IPS-15b (cell line): ENCODE results near the gene TOR1A.

Source experiments
- H3K27me3 ChIP-seq: one replicate; pipeline ENCODE4 v1.6.1; 2013; ENCODE audit warnings: low read length; ENCODE audit not compliant: control insufficient read depth, insufficient read depth
- H3K36me3 ChIP-seq: one replicate; pipeline ENCODE4 v1.6.1; 2013; ENCODE audit warnings: low read length; ENCODE audit not compliant: control insufficient read depth, insufficient read depth
- H3K4me1 ChIP-seq: one replicate; pipeline ENCODE4 v1.6.1; 2013; ENCODE audit warnings: mild to moderate bottlenecking, low read length; ENCODE audit not compliant: control insufficient read depth, insufficient read depth
- H3K4me3 ChIP-seq: one replicate; pipeline ENCODE4 v1.5.1; 2013; ENCODE audit warnings: low read depth, low read length
- H3K9ac ChIP-seq: one replicate; pipeline ENCODE4 v1.6.1; 2013; ENCODE audit warnings: low read depth, mild to moderate bottlenecking, low read length
- H3K9me3 ChIP-seq: one replicate; pipeline ENCODE4 v1.6.1; 2013; ENCODE audit warnings: mild to moderate bottlenecking, low read length; ENCODE audit not compliant: control insufficient read depth, insufficient read depth

The TOR1A gene, protein sequence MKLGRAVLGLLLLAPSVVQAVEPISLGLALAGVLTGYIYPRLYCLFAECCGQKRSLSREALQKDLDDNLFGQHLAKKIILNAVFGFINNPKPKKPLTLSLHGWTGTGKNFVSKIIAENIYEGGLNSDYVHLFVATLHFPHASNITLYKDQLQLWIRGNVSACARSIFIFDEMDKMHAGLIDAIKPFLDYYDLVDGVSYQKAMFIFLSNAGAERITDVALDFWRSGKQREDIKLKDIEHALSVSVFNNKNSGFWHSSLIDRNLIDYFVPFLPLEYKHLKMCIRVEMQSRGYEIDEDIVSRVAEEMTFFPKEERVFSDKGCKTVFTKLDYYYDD

DNA sequence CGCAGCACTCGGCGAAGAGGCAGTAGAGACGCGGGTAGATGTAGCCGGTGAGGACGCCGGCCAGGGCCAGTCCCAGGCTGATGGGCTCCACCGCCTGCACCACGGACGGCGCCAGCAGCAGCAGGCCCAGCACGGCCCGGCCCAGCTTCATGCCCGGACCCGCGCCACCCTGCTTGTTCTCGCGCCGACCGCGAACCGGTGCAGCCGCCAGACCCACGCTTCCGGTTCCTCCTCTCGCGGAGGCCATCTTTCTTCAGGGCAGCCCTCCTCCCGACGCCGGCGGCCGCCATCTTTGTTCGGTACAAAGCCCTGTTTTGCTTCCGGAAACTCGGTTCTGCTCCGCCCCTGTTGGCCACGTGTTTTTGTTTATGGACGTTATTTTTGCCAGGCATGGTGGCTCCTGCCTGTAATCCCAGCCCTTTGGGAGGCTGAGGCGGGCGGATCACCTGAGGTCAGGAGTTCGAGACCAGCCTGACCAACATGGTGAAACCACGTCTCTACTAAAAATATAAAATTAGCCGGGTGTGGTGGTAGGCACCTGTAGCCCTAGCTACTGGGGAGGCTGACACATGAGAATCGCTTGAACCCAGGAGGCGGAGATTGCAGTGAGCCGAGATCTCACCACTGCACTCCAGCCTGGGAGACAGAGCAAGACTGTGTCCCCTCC is at the start of gene TOR1A:
Gene TOR1A (minus strand): TSS at position 202 of the 667 bp plus-strand sequence. CDS start 51 bp downstream, at position 151.
- Histone ChIP-seq H3K27me3 (no peaks in the 10 kb centered on the region), H3K4me3 (peak within 1 kb of the TSS; percentile 76), H3K9ac (peak within 1 kb of the TSS; percentile 70), H3K9me3 (no peaks in the 10 kb centered on the region), H3K36me3 (peaks cover 23% of the 10 kb centered on the region), H3K4me1 (no peaks in the 10 kb centered on the region)

DNA sequence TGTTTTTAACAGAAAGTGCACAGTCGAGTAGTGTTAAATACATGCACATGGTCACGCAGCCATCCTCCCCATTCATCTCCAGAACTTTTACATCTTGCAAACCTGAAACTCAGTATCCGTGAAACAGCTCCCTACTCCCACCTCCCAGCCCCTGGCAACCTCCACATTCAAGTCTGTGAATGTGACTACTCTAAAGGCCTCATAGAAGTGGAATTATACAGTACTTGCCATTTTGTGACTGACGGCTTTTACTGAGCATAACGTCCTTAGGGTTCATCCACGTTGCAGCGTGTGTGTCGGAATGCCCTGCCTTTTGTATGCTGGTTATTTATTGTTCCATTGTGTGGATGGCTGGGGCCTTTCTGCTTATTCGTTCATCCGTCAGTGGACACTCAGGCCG is 47.1 kb upstream of the TOR1A start:
- no peak overlapping the region for H3K9ac ChIP-seq
- H3K36me3 ChIP-seq = peaks cover 30% of the 10 kb centered on the region
- H3K4me1 ChIP-seq = no peaks in the 10 kb centered on the region
- H3K27me3 ChIP-seq = no peaks in the 10 kb centered on the region
- no peak overlapping the region for H3K4me3 ChIP-seq
- no peaks in the 10 kb centered on the region for H3K9me3 ChIP-seq

DNA sequence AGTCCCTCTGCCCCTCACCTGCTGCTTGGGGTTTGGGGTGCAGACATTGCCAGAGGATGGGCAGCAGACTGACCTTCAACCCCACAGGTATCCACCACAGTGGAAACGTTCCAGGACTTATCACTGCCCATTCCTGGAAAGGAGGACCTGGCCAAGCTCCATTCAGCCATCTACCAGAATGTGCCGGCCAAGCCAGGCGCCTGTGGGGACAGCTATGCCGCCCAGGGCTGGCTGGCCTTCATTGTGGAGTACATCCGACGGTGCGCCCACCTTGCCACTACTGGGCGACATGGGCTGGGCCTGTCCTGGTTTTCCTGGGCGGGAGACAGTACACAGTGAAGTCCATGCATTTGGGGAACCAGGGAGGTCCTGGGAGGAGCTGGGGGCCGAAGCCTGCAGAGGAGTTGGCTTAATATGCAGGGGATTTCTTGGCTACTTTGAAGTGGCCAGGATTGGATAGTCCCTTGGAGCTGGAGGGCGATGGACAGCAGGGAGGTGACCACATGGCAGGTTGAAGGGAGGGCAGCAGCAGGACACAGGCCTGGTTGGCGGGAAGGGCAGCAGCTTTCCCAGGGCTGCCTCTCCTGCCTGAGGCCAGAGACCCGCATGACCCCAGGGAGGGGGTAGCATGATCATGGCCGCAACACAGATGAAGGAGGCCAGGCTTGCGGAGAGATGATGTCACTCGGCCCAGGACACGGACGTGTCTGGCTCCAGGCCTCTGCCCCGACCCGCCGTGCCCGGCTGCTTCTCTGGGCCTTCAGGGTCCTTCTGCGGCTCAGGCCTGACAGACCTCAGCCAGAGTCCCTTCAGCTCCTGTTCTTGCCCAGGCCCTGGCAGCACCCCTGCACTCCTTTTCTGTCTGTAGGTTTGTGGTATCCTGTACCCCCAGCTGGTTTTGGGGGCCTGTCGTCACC is 45.9 kb upstream of the TOR1A start:
- Histone ChIP-seq H3K9ac (no peak overlapping the region), H3K36me3 (peaks cover 27% of the 10 kb centered on the region)

DNA sequence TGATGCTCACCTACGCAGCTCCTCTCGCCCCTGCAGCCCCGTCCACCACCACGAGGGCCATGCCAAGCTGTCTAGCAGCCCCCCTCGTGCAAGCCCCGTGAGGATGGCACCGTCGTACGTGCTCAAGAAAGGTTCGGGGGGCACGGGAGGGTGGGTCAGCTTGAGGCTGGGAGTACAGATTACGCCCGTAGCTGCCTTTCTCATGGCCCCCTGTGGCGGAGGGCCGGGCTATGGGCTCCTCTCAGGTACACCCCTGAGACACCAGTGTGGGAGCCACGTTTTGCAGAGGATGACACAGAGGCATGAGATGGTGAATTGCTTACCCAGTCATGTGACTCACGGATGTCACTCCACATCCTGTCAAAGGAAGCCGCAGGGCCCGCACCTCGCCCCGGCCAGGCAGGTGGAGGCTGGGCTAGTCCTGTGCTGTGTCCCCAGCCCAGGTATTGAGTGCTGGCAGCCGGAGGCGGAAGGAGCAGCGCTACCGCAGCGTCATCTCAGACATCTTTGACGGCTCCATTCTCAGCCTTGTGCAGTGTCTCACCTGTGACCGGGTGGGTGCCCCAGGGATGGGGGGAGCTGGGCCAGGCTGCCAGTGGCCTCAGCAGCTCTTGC is 45.0 kb upstream of the TOR1A start:
- Histone ChIP-seq H3K9ac (no peak overlapping the region), H3K4me3 (no peak overlapping the region)

More for the DNA sequence above, 45.9 kb upstream of the TOR1A start:
- no peaks in the 10 kb centered on the region for H3K4me1 ChIP-seq
- no peaks in the 10 kb centered on the region for H3K9me3 ChIP-seq
- no peak overlapping the region for H3K4me3 ChIP-seq
- H3K27me3 ChIP-seq = no peaks in the 10 kb centered on the region

DNA sequence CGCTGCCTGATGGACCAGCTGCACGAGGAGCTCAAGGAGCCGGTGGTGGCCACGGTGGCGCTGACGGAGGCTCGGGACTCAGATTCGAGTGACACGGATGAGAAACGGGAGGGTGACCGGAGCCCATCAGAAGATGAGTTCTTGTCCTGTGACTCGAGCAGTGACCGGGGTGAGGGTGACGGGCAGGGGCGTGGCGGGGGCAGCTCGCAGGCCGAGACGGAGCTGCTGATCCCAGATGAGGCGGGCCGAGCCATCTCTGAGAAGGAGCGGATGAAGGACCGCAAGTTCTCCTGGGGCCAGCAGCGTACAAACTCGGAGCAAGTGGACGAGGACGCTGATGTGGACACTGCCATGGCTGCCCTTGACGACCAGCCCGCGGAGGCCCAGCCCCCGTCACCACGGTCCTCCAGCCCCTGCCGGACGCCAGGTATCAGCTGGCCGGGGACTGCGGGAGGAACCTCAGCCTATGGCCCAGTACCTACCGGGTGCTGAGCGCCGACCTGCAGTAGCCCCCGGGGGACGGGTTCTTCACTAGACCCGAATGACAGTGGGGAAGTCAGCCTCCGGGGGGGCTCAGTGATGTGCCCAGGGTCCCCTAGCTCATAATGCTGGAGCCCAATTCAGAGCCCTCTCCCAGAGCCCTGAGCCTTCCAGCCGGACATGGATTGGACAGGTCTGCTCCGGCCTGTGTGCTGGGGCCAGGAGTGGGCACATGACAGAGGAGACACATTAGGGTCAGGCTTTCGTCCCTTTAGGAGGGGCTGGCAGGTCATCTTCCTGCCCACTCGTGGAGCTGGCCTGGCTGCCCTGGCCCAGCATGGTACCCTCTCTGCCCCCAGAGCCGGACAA is 44.3 kb upstream of the TOR1A start:
- Histone ChIP-seq H3K4me1 (no peaks in the 10 kb centered on the region), H3K36me3 (peaks cover 14% of the 10 kb centered on the region), H3K9me3 (no peaks in the 10 kb centered on the region), H3K27me3 (no peaks in the 10 kb centered on the region), H3K9ac (no peak overlapping the region), H3K4me3 (no peak overlapping the region)

More for the DNA sequence above, 45.0 kb upstream of the TOR1A start:
- Histone ChIP-seq H3K4me1 (no peaks in the 10 kb centered on the region), H3K9me3 (no peaks in the 10 kb centered on the region), H3K36me3 (peaks cover 19% of the 10 kb centered on the region), H3K27me3 (no peaks in the 10 kb centered on the region)

DNA sequence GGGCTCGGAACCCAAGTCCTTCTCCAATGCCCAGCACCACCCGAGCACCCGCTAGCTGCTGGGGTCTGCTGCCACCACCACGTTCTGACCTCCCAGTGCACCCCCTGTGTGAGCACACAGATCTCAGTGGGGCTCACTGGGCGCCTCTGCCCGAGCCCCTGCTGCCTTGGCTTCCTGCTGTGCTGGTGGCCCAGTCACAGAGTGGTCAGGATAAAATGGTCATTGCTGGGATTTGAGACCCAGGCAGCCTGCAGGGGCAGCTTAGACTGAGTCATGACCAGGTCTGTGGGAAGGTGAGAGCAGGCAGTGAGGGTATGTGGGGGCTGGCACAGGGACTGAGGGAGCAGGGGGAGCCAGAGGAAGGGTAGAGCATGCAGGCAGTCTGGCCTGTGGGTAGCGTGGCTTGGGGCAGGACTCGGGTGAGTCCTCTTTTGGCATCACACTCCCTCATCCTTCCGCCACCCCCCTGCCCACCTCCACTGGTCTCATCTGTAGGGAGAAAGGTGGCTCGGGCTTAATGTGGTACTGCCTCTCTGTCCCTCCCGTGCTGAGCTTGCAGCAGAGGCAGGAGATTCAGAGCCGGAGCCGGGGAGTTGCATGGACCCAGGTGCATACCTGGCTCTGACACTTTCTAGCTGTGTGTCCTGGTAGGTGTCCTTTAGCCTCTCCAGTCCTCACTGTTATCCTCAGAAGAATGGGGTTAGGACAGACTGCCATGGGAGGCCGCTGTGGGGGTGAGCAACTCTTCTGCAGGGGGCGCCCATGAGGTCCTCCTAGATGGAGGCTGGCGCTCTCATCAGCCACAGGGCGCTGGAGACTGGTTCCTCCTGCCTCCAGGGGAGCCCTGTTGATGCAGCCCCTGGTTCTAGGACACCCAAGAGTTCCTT is 43.4 kb upstream of the TOR1A start:
- Histone ChIP-seq H3K9me3 (no peaks in the 10 kb centered on the region), H3K4me3 (no peak overlapping the region), H3K9ac (no peak overlapping the region), H3K4me1 (no peaks in the 10 kb centered on the region), H3K27me3 (no peaks in the 10 kb centered on the region), H3K36me3 (peaks cover 18% of the 10 kb centered on the region)

DNA sequence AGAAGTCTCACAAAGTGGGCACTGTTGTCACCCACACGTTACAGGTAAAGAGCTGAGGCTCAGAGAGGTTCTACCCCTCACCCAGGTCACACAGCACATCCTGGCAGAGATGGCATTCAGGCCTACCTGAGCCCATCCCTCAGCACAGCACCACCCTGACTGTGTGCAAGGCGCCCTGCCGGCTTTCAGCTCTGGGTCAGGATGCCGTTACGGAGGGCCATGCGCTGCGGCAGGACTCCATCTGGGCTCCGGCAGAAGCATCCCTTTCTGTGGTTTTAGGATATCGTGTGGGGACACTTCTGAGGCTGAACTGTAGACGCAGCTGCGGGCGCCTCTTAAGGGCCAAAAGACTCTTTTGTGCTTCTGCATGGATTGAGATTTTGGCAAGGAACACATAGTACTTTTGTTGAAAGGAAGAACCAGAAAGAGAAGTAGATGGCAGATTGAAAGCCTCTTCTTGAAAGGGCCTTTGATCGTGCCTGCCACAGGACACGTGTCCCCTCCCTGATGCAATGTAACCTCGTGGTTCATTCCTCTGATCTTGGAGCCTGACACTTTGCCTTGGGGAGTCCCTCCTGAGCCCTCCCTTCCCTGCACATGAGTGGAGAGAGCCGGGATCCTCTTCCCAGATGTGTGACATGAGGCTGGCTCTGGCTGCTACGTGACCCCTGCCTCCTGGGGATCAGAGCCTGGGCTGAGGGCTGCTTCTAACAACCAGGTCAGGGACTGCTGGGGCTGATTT is 42.6 kb upstream of the TOR1A start:
- Histone ChIP-seq H3K9ac (no peak overlapping the region), H3K27me3 (no peaks in the 10 kb centered on the region), H3K36me3 (peaks cover 18% of the 10 kb centered on the region), H3K4me3 (no peak overlapping the region), H3K9me3 (no peaks in the 10 kb centered on the region), H3K4me1 (no peaks in the 10 kb centered on the region)

DNA sequence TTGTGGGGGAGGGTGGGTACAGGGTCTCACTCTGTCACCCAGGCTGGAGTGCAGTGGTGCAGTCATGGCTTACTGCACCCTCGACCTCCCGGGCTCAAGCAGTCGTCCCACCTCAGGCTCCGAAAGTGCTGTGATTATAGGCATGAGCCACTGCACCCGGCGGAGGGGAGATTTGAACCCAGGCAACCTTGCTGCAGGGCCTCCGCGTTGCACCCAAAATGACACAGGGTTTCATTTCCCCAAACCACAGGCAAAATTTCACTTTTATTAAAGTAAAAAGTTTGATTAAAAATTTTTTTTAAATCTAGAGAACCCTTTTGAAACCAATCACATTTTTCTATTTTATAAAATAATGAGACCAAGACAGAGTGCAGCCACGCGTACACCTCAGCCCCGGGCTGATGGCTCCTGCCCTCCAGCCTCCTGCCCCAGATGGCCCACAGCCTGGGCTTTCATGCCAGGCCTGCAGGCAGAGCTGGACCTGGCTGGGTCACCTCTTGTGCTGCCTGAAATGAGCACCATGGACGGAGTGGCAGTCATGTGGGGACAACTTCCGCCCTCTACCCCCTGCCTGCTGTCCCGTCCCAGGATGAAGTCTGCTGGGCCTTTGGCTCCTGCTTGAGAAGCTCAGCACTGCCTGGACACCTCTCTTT is 41.9 kb upstream of the TOR1A start:
- peaks cover 18% of the 10 kb centered on the region for H3K36me3 ChIP-seq
- H3K27me3 ChIP-seq = no peaks in the 10 kb centered on the region
- no peak overlapping the region for H3K9ac ChIP-seq
- no peaks in the 10 kb centered on the region for H3K9me3 ChIP-seq
- H3K4me3 ChIP-seq = no peak overlapping the region
- no peaks in the 10 kb centered on the region for H3K4me1 ChIP-seq

DNA sequence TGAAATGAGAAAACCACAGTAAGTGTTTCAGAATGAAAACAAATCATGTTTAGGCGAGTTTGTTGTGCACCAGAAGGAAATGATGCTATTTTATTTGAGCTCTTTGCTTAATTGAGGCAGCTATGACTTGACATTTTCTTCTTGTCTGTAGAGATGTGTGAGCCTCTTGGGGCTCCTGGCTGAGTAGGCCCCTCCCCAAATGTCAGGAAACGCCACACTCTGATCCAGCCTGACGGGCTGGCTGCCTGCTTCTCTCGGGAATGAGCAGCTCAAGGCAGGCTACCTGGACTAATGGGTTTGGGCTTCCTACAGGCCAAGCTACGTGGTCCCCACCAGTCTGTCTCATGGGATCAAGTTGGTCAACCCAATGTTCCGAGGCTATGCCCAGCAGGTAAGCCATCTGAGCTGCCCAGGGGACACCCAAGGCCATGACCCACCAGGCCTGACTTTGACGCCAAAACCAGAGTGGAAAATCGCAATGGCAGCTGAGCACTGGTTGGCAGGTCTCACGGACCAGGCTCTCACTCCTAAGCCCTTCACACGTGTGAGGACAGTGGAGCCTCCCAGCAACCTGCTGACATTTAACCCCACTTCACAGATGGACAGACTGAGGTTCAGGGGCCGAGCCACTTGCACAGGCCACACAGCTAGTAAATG is 41.2 kb upstream of the TOR1A start:
- no peaks in the 10 kb centered on the region for H3K27me3 ChIP-seq
- peaks cover 18% of the 10 kb centered on the region for H3K36me3 ChIP-seq
- no peak overlapping the region for H3K4me3 ChIP-seq
- H3K4me1 ChIP-seq = no peaks in the 10 kb centered on the region
- H3K9ac ChIP-seq = no peak overlapping the region
- no peaks in the 10 kb centered on the region for H3K9me3 ChIP-seq
